Measurements from ENCODE around the gene TBRG1. TPM values are rescaled to one million over a fixed set of nuclear protein-coding genes. Genes with fewer than 3 reads are reported as not detected.

Gene TBRG1
- total RNA-seq, 2 donors from 2014 or later = 30.3 to 57.8 TPM

DNA sequence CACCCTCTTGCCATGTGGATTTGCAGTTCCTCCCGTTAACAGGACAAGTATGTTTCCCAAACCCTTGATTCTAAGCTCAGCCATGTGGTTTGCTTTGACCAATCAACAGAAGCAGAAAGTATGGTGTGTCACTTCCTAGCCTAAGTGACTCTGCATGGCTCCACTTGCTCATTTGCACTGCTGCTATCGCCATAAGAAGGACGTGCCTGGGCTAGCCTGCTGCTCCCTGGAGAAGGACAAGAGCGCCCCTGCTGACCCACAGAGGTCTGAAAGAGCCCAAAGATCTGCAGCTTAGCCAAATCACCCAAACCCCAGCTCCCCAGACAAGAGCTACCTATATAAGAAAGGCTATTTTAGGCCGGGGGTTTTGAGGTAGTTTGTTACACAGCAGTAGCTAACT lies 18.0 kb downstream of the TBRG1 start:
- DNase-seq (ENCODE audit: low spot score) = no peak
- no peak for ATAC-seq (ENCODE audit: insufficient number of reproducible peaks, low FRiP score, low read depth)
- Histone ChIP-seq H3K4me3 (no peak overlapping the region), H3K36me3 (no peaks in the 10 kb centered on the region), H3K27me3 (replicated peaks; ENCODE audit: insufficient read depth) (no peaks in the 10 kb centered on the region), H3K4me1 (ENCODE audit: control insufficient read depth in 1 of 2, low read depth in 2 of 2) (peaks cover 5 to 39% of the 10 kb centered on the region in 2 donors), H3K9me3 (no peaks in the 10 kb centered on the region), H3K27ac (no peak overlapping the region)
- TF ChIP-seq, protein P1, sequence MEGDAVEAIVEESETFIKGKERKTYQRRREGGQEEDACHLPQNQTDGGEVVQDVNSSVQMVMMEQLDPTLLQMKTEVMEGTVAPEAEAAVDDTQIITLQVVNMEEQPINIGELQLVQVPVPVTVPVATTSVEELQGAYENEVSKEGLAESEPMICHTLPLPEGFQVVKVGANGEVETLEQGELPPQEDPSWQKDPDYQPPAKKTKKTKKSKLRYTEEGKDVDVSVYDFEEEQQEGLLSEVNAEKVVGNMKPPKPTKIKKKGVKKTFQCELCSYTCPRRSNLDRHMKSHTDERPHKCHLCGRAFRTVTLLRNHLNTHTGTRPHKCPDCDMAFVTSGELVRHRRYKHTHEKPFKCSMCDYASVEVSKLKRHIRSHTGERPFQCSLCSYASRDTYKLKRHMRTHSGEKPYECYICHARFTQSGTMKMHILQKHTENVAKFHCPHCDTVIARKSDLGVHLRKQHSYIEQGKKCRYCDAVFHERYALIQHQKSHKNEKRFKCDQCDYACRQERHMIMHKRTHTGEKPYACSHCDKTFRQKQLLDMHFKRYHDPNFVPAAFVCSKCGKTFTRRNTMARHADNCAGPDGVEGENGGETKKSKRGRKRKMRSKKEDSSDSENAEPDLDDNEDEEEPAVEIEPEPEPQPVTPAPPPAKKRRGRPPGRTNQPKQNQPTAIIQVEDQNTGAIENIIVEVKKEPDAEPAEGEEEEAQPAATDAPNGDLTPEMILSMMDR (IDR thresholded peaks at IDR 0.05) = no peak

DNA sequence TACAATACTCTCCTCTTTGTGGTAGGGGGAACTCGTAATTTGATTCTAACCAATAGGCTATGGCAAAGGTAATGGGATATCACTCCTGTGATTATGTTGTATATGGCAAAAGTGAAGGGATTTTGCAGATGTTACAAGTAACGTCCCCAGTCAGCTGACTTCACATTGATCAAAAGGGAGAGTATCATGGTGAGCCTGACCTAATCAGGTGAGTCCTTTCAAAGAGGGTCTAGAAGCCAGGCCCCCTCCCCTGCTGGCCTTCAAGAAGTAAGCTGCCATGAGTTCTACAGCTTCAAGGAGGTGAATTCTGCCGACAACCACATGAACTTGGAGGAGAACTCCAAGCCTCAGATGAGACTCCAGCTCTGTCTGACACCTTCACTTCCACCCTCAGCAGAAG lies 20.0 kb downstream of the TBRG1 start:
- Histone ChIP-seq H3K36me3 (no peaks in the 10 kb centered on the region), H3K9me3 (no peaks in the 10 kb centered on the region), H3K4me1 (ENCODE audit: control insufficient read depth in 1 of 2, low read depth in 2 of 2) (peaks cover 5 to 24% of the 10 kb centered on the region in 2 donors), H3K27me3 (replicated peaks; ENCODE audit: insufficient read depth) (no peaks in the 10 kb centered on the region), H3K27ac (peak overlapping the region; percentile 80 to 81), H3K4me3 (no peak overlapping the region)
- TF ChIP-seq, protein P1 (IDR thresholded peaks at IDR 0.05) = no peak
- DNase-seq (ENCODE audit: low spot score) (no peak), ATAC-seq (ENCODE audit: insufficient number of reproducible peaks, low FRiP score, low read depth) (no peak)

DNA sequence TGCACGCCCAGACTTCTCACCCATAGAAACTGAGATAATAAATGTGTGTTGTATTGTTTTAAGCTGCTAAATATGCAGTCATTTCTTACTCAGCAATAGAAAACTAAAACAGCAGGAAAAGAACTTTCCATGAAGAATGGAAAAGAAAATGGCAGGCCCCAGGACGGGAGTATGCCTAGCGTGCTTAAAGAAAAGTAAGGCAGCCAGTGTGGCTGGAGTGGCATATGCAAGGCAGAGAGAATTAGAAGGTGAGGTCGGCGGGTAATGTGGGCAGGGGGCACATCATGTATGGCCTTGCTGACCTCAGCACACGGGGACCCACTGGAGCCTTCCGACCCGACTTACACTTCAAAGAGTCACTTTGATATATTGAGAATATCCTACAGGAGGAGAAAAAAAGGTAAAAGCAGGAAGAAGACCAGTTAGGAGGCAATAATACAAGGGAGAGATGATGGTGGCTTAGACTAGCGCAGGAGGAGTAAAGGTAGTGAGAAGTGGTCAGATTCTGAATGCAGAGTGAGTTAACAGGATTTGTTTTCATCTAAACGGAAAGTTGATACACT lies 20.5 kb downstream of the TBRG1 start:
- TF ChIP-seq, protein P1 (IDR thresholded peaks at IDR 0.05) = no peak
- DNase-seq (ENCODE audit: low spot score) (no peak), ATAC-seq (ENCODE audit: insufficient number of reproducible peaks, low FRiP score, low read depth) (no peak)
- no peaks in the 10 kb centered on the region for H3K36me3 ChIP-seq
- no peaks in the 10 kb centered on the region for H3K9me3 ChIP-seq
- H3K27ac ChIP-seq = peak overlapping the region; percentile 80 to 81
- peaks cover 5 to 24% of the 10 kb centered on the region in 2 donors for H3K4me1 ChIP-seq (ENCODE audit: control insufficient read depth in 1 of 2, low read depth in 2 of 2)
- H3K27me3 ChIP-seq (replicated peaks; ENCODE audit: insufficient read depth) = no peaks in the 10 kb centered on the region
- no peak overlapping the region for H3K4me3 ChIP-seq

DNA sequence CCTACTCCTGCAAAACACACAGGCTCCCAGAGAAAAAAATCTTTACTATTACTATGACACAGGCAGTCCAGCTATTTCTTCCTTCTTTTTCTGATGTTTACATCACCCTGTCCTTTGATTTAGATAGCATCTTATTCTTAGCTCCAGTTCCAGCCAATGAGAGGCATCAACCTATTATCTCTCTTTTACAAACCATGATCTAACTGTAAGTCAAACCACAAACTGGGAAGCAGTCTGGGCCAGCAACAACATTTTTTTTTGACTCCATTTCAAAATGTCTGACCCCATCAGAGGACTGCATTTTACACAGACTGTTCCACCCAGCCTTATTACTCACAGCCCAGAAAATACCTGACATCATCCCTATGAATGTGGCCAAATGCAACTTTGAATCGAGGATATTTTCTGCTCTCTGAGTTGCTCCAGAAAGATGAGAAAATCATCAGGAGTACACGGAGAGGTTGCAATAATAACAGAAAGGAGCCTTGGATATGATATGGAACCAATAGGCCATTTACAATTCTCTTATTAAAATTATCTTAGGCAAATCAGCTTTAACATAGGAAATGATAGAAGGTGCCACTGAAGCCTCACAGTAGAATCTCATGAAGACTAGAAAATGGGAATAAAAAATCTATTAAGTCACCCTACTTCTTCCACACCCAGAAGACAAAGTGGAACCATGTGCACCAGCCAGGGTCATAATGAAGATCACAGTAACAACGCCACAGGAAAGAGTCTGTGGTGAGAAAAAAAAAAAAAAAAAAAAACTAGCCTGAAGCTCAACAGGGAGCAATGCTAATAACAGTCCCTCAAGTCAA lies 21.2 kb downstream of the TBRG1 start:
- Histone ChIP-seq H3K27me3 (replicated peaks; ENCODE audit: insufficient read depth) (no peaks in the 10 kb centered on the region), H3K9me3 (no peaks in the 10 kb centered on the region), H3K36me3 (no peaks in the 10 kb centered on the region), H3K4me3 (peak overlapping the region; percentile 59), H3K4me1 (ENCODE audit: control insufficient read depth in 1 of 2, low read depth in 2 of 2) (peaks cover 5 to 24% of the 10 kb centered on the region in 2 donors), H3K27ac (peak overlapping the region; percentile 80 to 81)
- DNase-seq (ENCODE audit: low spot score) (no peak), ATAC-seq (ENCODE audit: insufficient number of reproducible peaks, low FRiP score, low read depth) (peak; percentile 95)
- TF ChIP-seq, protein P1 (IDR thresholded peaks at IDR 0.05) = no peak

DNA sequence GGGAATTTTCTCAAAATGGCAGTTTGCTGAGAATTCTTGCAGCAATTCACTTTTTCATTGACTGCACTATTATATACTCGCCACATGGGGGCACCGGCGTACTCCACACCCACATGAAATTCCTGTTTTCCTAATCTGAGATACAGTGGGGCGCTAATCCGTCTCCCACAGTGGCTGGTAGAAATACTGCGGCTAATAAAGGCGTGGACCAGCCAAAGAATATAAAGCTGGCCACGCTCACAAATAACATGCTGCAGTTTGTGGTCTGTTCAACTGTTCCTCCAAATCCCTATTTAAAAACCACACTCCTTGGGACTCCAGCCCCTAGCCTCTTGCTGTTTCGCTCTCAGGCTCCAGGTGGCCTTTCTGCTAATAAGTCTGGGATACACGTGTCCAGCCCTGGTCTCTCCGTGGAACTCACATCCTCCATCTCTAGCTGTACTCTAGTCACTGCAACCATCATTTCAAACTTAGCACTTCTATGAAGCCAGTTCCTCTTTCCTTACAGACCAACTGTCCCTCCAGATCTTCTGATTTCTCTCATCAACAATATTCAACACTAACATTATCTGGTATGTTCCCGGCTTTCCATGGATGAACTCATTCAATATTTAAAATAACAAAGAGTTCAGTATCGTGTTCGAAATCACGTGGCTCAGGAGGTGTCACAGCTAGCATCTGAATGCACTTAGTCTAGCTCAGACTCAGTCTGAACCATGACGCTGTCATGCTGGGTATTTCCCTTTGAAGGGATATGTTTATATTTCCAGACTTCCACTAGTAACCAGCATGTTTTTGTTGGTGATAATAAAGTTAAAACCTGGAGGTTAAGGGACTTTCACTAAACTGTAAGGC lies 22.0 kb downstream of the TBRG1 start:
- peaks cover 5 to 24% of the 10 kb centered on the region in 2 donors for H3K4me1 ChIP-seq (ENCODE audit: control insufficient read depth in 1 of 2, low read depth in 2 of 2)
- H3K9me3 ChIP-seq = no peaks in the 10 kb centered on the region
- H3K36me3 ChIP-seq = no peaks in the 10 kb centered on the region
- TF ChIP-seq, protein P1 (IDR thresholded peaks at IDR 0.05) = peak; percentile 85
- H3K4me3 ChIP-seq = peak overlapping the region; percentile 59
- ATAC-seq (ENCODE audit: insufficient number of reproducible peaks, low FRiP score, low read depth) (peak; percentile 63), DNase-seq (ENCODE audit: low spot score) (no peak)
- H3K27me3 ChIP-seq (replicated peaks; ENCODE audit: insufficient read depth) = no peaks in the 10 kb centered on the region
- H3K27ac ChIP-seq = peak overlapping the region; percentile 80 to 81

Data from thoracic aorta (tissue), 2 donors.